Testis (tissue), 3 donors: Measurements from ENCODE around the gene GNAS-AS1. TPM values are rescaled to one million over a fixed set of nuclear protein-coding genes. Genes with fewer than 3 reads are reported as not detected.

Experiments
- DNase-seq: peaks from one replicate; pipeline ENCODE4 v3.0.0-alpha.2; 2019
- H3K27ac ChIP-seq, 2 donors: fragments of 200-600 bp; sonication (generic); one replicate each; pipeline ENCODE4 v1.5.1; 2019
- H3K27me3 ChIP-seq: fragments of 200-600 bp; sonication (generic); one replicate; pipeline ENCODE4 v1.5.1; 2019
- H3K36me3 ChIP-seq: fragments of 200-600 bp; sonication (generic); one replicate; pipeline ENCODE4 v1.5.1; 2017; ENCODE audit warnings: low read depth; ENCODE audit errors: missing control alignments
- H3K4me1 ChIP-seq: fragments of 200-600 bp; sonication (generic); one replicate; pipeline ENCODE4 v1.5.1; 2019
- H3K4me3 ChIP-seq, 2 donors: fragments of 200-600 bp; sonication (generic); one replicate each; pipeline ENCODE4 v1.5.1; 2017 to 2019
- H3K9me3 ChIP-seq: fragments of 200-600 bp; sonication (generic); one replicate; pipeline ENCODE4 v1.5.1; 2017
- POLR2A ChIP-seq: fragments of 450-650 bp; IDR thresholded peaks from one replicate; pipeline ENCODE4 v1.6.1; 2017; ENCODE audit warnings: antibody characterized with exemption, mild to moderate bottlenecking, moderate library complexity
- WGBS, 2 donors: methylation state at CpG; one replicate each; pipeline ENCODE4 v1.1.5; 2018; 5-methylcytosine and 5-hydroxymethylcytosine counted together
- intact Hi-C: fragments of 100-400 bp; cut with DNase I; formaldehyde crosslinking; loops from one replicate; pipeline ENCODE4 v1.15.1; 2023; ENCODE audit warnings: low total_unique reads
- polyA plus RNA-seq: library from polyadenylated mRNA; stranded (reverse); fragments of 350-450 nt; fragmentation: Illumina TruSeq; extraction: RNeasy Lipid Tissue Mini Kit (QIAGEN cat#74804); gene quantifications from one replicate; pipeline ENCODE4 v1.2.3, GENCODE V29; 2014; ENCODE audit warnings: low read depth, low replicate concordance; ENCODE audit not compliant: insufficient read depth
- total RNA-seq, 2 donors: library from RNA; depleted of rRNA; stranded (reverse); fragments of >200 nt; gene quantifications; one replicate each; pipeline ENCODE4 v1.2.3, GENCODE V29; 2016
- TF ChIP-seq, protein P1 (sequence below), 3 experiments: fragments of 450-650 bp in 2 of 3; fragments of 200-600 bp in 1 of 3; sonication (generic) in 1 of 3; IDR thresholded peaks; one replicate each; pipeline ENCODE4 v1.5.1; 2016 to 2019; ENCODE audit warnings: antibody characterized with exemption in 3 of 3, mild to moderate bottlenecking in 2 of 3, moderate library complexity in 1 of 3

Gene GNAS-AS1
- total and polyA plus RNA-seq, 3 donors from 2014 or later: 1.1 to 4.4 (median 3.5) TPM

DNA sequence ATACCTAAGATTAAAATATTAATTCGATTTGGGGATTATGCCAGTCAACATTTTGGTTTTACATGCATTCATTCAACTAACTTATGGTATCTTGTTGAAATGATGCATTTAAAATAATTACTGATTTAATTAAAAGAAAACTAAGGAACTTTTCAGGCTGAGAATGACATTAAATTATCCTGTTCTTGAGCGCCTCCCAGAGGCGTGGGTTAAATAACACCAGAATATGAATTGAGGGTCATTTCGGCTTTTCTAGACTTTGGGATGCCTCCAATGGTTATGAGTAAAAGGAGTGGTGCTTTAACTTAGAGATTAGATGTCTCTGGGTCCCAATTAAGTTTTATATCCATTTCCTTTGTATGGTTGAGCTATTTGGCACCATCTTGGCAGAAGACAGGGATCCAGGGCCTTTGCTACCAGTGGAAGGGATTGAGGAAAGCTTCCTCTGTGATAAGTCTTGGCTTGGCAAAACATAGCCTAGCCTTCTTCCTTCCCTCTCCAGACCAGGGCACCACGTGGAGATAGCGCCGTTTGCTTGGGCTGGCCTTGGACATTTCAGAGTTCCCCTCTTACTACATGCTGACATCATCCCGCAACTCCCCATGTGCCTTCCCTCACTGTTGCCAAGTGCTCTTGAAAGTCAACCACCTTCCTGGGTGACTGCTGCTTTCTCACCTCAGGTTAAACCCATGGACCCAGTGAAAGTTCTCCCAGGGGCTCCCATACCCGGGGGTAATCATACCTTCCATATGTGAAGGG is 30.5 kb upstream of the GNAS-AS1 start:
- no peak for TF ChIP-seq POLR2A
- TF ChIP-seq, protein P1, sequence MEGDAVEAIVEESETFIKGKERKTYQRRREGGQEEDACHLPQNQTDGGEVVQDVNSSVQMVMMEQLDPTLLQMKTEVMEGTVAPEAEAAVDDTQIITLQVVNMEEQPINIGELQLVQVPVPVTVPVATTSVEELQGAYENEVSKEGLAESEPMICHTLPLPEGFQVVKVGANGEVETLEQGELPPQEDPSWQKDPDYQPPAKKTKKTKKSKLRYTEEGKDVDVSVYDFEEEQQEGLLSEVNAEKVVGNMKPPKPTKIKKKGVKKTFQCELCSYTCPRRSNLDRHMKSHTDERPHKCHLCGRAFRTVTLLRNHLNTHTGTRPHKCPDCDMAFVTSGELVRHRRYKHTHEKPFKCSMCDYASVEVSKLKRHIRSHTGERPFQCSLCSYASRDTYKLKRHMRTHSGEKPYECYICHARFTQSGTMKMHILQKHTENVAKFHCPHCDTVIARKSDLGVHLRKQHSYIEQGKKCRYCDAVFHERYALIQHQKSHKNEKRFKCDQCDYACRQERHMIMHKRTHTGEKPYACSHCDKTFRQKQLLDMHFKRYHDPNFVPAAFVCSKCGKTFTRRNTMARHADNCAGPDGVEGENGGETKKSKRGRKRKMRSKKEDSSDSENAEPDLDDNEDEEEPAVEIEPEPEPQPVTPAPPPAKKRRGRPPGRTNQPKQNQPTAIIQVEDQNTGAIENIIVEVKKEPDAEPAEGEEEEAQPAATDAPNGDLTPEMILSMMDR (IDR thresholded peaks at IDR 0.05): no peak
- Histone ChIP-seq H3K9me3 (no peaks in the 10 kb centered on the region), H3K36me3 (no peaks in the 10 kb centered on the region), H3K27ac (no peak overlapping the region), H3K4me3 (no peak overlapping the region), H3K4me1 (peaks cover 6% of the 10 kb centered on the region), H3K27me3 (no peaks in the 10 kb centered on the region)
- 78 to 81% methylated on average over 9 of the region's 9 CpGs for WGBS, 2 donors
- intact Hi-C loops: loop anchor here (10.0 kb wide), 1 partner anchor 144 kb away; no protein-coding TSS in a partner anchor
- DNase-seq: no peak

DNA sequence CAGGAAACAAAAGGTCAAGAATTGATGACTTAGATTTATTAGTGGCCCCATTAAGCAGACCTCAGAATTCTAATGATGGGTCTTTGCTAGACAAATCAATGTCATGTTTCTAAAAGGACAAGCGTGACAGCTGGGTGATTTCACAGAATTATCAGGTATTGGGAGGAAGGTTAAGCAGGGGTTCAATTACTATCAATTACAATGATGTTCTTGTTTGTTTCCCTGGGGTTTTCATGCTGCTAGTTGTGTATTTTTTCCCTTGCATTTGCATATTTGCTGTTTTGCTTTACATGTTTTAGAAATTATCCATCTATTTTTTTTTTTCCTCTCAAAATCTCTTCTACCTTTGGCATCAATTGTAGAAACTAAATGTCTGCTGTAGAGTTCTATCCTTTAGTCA is 29.7 kb upstream of the GNAS-AS1 start:
- intact Hi-C loops: loop anchor here (10.0 kb wide), 1 partner anchor 144 kb away; no protein-coding TSS in a partner anchor
- Histone ChIP-seq H3K27ac (no peak overlapping the region), H3K36me3 (no peaks in the 10 kb centered on the region), H3K4me1 (peaks cover 6% of the 10 kb centered on the region), H3K9me3 (no peaks in the 10 kb centered on the region), H3K4me3 (no peak overlapping the region), H3K27me3 (no peaks in the 10 kb centered on the region)
- 94 to 100% methylated on average over 1 of the region's 1 CpG for WGBS, 2 donors
- TF ChIP-seq, protein P1 (IDR thresholded peaks at IDR 0.05): no peak
- TF ChIP-seq POLR2A: no peak
- DNase-seq: no peak

DNA sequence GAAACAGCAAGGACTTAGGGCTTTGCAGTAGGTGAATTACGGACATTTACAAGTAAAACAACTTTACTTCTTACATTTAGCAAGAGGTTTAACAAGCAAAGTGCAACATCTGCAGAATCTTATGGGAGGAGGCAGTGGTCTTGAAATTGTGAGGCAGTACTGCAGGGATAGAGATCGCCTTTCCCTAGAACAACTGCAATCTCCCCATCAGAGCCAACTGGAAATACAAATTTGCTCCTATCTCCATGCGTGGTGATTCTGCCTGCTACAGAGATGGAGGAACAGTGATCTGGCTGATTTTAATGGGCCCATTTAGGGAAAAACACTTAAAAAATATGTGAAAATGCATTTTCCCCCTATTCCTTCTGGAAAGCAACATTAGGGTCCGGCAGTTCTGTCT is 27.7 kb upstream of the GNAS-AS1 start:
- Histone ChIP-seq H3K27ac (no peak overlapping the region), H3K4me3 (no peak overlapping the region), H3K27me3 (no peaks in the 10 kb centered on the region), H3K9me3 (no peaks in the 10 kb centered on the region), H3K36me3 (no peaks in the 10 kb centered on the region), H3K4me1 (peaks cover 6% of the 10 kb centered on the region)
- intact Hi-C loops: no loop called here
- WGBS, 2 donors: 70 to 77% methylated on average over 4 of the region's 4 CpGs
- no peak for TF ChIP-seq POLR2A
- TF ChIP-seq, protein P1 (IDR thresholded peaks at IDR 0.05): no peak
- no peak for DNase-seq

DNA sequence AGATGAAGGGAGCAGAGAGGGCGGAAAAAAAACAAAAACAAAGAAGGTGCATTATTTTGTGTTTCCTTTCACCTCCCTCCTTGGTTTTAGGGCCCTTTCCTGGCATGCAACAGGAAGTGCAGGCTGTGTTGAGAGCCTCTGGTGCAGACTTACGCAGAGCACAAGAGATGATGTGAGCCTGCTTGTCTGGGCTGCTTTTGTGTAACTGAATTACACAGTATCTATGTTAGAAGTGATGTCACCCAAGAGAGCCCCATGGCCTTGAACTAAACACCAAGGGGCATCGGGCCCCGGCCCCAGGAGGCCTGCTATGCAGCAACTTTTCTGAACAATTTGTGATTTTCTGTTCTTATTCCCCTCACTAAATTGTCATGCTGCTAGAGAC is 27.3 kb upstream of the GNAS-AS1 start:
- Histone ChIP-seq H3K27me3 (no peaks in the 10 kb centered on the region), H3K36me3 (no peaks in the 10 kb centered on the region), H3K4me1 (peaks cover 6% of the 10 kb centered on the region), H3K27ac (peak overlapping the region in 1 of 2 donors; percentile 55), H3K4me3 (no peak overlapping the region), H3K9me3 (no peaks in the 10 kb centered on the region)
- no peak for TF ChIP-seq POLR2A
- TF ChIP-seq, protein P1 (IDR thresholded peaks at IDR 0.05): no peak
- intact Hi-C loops: no loop called here
- DNase-seq: peak; percentile 58
- 58 to 68% methylated on average over 4 of the region's 4 CpGs for whole genome bisulfite sequencing, 2 donors
